ENCODE results near the gene SRMS.

The SRMS gene

GRCh38 chr20:63567386-63568169 lies 20.0 kb upstream of the SRMS start:
- Mint-ChIP-seq H3K9me3 (no peaks in the 10 kb centered on the region), H3K27me3 (no peaks in the 10 kb centered on the region), H3K36me3 (ENCODE audit: insufficient read depth) (peaks cover 14% of the 10 kb centered on the region), H3K4me1 (peaks cover 24% of the 10 kb centered on the region), H3K27ac (ENCODE audit: low read depth) (peak overlapping the region; percentile 69), H3K4me3 (peak overlapping the region; percentile 77)
- DNase-seq (ENCODE audit: low spot score in 2 of 2) (peak; percentile 31 to 46), ATAC-seq (replicated peaks; ENCODE audit: extremely low read depth, poor library complexity, severe bottlenecking) (peak; percentile 61)

- H3K4me1 Mint-ChIP-seq: peaks cover 24% of the 10 kb centered on the region
- peaks cover 16% of the 10 kb centered on the region for H3K36me3 Mint-ChIP-seq (ENCODE audit: insufficient read depth)
- DNase-seq (ENCODE audit: low spot score in 2 of 2): no peak
- H3K4me3 Mint-ChIP-seq: peak overlapping the region; percentile 77
- H3K27me3 Mint-ChIP-seq: no peaks in the 10 kb centered on the region
- no peak for ATAC-seq (replicated peaks; ENCODE audit: extremely low read depth, poor library complexity, severe bottlenecking)
- H3K27ac Mint-ChIP-seq (ENCODE audit: low read depth): peak overlapping the region; percentile 69
- no peaks in the 10 kb centered on the region for H3K9me3 Mint-ChIP-seq
Measured at GRCh38 chr20:63567136-63567385, 19.5 kb upstream of the SRMS start.

GRCh38 chr20:63566395-63567135 lies 19.0 kb upstream of the SRMS start:
- H3K36me3 Mint-ChIP-seq (ENCODE audit: insufficient read depth): peaks cover 16% of the 10 kb centered on the region
- peak overlapping the region; percentile 77 for H3K4me3 Mint-ChIP-seq
- DNase-seq (ENCODE audit: low spot score in 2 of 2) (no peak), ATAC-seq (replicated peaks; ENCODE audit: extremely low read depth, poor library complexity, severe bottlenecking) (no peak)
- H3K27me3 Mint-ChIP-seq: no peaks in the 10 kb centered on the region
- no peak overlapping the region for H3K27ac Mint-ChIP-seq (ENCODE audit: low read depth)
- no peaks in the 10 kb centered on the region for H3K9me3 Mint-ChIP-seq
- H3K4me1 Mint-ChIP-seq: peaks cover 24% of the 10 kb centered on the region

DNA sequence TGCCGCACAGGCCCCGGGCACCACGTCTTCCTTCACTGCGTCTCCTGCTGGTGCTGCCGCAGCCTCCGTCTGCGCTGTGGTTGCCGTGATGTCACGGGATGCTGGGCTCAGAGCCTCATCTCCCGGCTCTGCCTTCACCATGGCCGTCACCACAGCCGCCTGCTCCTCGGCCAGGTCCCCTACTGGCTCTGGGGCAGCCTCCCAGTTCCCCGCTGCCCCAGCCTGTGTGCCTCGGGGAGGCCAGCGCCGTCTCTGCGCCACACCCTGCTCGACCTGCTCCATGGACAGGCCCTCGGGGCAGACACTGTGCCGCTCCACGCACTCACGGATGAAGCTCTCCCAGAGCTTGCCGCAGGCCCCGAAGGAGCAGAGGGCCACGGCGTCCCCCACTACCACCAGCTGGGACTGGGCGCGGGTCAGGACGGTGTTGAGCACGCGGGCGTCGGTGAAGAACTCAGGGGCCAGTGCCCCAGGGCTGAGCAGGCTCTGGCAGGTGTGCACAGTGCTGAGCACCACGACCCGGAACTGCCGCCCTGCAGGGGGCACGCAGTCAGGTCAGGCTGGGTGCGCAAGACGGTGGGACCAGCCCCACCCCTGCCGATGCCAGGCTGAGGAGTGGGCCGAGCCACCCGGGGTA lies 18.3 kb upstream of the SRMS start:
- peak overlapping the region; percentile 16 for H3K4me3 Mint-ChIP-seq
- H3K9me3 Mint-ChIP-seq: no peaks in the 10 kb centered on the region
- H3K27me3 Mint-ChIP-seq: no peaks in the 10 kb centered on the region
- DNase-seq (ENCODE audit: low spot score in 2 of 2) (no peak), ATAC-seq (replicated peaks; ENCODE audit: extremely low read depth, poor library complexity, severe bottlenecking) (no peak)
- peak overlapping the region; percentile 72 for H3K27ac Mint-ChIP-seq (ENCODE audit: low read depth)
- H3K36me3 Mint-ChIP-seq (ENCODE audit: insufficient read depth): peaks cover 16% of the 10 kb centered on the region
- peaks cover 24% of the 10 kb centered on the region for H3K4me1 Mint-ChIP-seq

DNA sequence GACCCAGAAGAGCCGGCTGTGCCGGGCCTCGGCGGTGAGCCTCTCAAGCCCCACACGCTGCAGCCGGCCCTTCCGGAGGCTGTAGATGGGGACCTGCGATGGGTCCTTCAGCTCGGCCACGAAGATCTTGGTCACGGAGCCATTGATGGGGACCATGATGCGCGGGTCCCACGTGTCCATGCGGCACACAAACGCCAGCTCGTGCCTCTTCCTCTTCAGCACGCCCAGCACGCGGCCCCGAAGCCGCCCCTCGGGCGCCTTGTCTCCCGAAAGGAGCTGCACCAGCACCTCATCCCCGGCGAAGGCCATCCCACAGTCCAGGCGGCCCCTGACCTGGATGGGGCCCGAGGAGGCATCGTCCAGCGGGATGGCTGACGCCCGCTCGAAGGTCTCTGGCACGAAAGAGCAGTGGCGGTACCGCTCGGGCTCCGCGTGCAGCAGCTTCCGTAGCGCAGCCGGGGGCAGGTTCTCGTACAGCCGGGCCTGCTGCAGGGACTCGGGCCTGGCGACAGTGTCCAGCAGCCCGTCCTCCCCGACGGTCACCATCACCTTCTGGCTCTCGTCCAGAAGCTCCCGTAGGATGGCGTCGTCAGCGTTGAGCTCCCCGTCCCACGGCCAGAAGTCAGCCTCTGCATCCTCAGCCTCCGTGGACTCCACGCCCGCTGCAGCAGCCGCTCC lies 17.6 kb upstream of the SRMS start:
- no peak for DNase-seq (ENCODE audit: low spot score in 2 of 2)
- H3K27ac Mint-ChIP-seq (ENCODE audit: low read depth): peak overlapping the region; percentile 72
- peaks cover 24% of the 10 kb centered on the region for H3K4me1 Mint-ChIP-seq
- no peaks in the 10 kb centered on the region for H3K9me3 Mint-ChIP-seq
- H3K27me3 Mint-ChIP-seq: no peaks in the 10 kb centered on the region
- no peak for ATAC-seq (replicated peaks; ENCODE audit: extremely low read depth, poor library complexity, severe bottlenecking)
- H3K4me3 Mint-ChIP-seq: no peak overlapping the region
- peaks cover 19% of the 10 kb centered on the region for H3K36me3 Mint-ChIP-seq (ENCODE audit: insufficient read depth)

DNA sequence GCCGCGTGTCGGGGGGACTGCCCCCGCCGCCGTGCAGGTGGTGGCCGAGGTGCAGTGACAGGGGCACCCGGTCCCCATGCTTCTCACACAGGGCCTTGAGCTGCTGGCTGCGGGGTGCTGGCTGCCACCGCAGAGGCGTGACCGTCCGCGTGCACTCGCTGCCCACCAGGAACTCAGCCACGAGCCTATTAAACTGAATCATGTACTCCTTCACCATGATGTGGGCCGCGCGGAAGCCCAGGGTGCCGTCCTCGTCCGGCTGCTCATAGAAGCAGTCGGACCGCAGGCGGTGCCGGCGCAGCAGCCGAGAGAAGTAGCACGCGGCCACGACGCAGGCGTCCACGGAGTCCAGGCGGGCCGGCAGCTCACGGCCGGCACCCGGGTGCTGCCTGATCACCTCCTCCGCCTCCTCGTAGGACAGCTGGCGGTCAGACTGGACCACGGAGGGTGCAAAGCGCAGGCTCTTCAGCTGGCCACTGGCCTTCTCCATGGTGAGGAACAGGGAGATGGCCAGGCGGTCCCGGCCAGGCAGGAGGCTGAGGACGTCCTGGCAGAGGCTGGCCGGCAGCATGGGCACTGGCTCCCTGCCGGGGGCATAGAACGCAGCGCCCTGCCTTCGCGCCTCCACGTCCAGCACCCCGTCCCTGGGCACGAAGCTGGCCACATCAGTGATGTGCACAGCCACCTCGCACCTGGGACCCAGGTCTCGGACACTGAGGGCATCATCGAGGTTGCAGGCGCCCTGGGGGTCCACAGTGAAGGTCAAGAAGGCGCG lies 16.7 kb upstream of the SRMS start:
- H3K36me3 Mint-ChIP-seq (ENCODE audit: insufficient read depth): peaks cover 19% of the 10 kb centered on the region
- H3K4me3 Mint-ChIP-seq: no peak overlapping the region

DNA sequence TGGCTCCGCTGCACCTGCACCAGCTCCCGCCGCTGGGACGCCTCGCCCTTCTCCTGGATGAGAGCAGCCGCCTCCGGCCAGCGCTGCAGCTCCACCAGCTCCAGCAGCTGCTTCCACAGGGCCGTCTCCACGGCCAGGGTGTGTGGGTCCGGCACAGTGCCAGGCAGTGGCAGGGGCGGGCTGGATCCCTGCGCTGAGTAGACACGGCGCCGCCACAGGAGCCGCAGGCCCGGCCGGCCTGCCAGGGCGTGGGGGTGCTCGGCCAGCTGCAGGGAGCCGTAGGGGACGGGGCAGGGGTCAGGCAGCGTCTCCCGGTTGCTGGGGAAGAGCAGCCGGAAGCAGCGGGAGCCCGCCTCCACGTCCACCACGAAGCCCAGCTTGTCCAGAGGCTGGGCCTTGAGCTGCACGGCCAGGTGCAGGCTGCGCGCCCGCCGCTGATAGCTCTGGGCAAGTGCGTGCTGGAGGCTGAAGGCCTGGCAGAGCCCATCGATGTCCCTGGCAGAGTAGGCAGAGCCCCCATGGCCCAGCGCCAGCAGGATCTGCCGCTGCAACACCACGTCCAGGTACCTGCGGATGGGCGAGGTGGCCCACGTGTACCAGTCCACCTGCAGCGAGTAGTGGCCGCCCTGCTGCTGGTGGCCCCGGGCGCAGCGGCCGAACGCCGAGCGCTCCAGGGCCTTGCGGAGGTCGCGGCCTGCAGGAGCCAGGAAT lies 15.8 kb upstream of the SRMS start:
- no peaks in the 10 kb centered on the region for H3K27me3 Mint-ChIP-seq
- ATAC-seq (replicated peaks; ENCODE audit: extremely low read depth, poor library complexity, severe bottlenecking) (no peak), DNase-seq (ENCODE audit: low spot score in 2 of 2) (no peak)
- H3K27ac Mint-ChIP-seq (ENCODE audit: low read depth): no peak overlapping the region
- peaks cover 15% of the 10 kb centered on the region for H3K4me1 Mint-ChIP-seq
- H3K4me3 Mint-ChIP-seq: no peak overlapping the region
- H3K36me3 Mint-ChIP-seq (ENCODE audit: insufficient read depth): peaks cover 20% of the 10 kb centered on the region
- no peaks in the 10 kb centered on the region for H3K9me3 Mint-ChIP-seq

More for the DNA sequence above, 16.7 kb upstream of the SRMS start:
- H3K4me1 Mint-ChIP-seq: peaks cover 21% of the 10 kb centered on the region
- no peak overlapping the region for H3K27ac Mint-ChIP-seq (ENCODE audit: low read depth)
- ATAC-seq (replicated peaks; ENCODE audit: extremely low read depth, poor library complexity, severe bottlenecking) (no peak), DNase-seq (ENCODE audit: low spot score in 2 of 2) (no peak)
- H3K27me3 Mint-ChIP-seq: no peaks in the 10 kb centered on the region
- H3K9me3 Mint-ChIP-seq: no peaks in the 10 kb centered on the region

DNA sequence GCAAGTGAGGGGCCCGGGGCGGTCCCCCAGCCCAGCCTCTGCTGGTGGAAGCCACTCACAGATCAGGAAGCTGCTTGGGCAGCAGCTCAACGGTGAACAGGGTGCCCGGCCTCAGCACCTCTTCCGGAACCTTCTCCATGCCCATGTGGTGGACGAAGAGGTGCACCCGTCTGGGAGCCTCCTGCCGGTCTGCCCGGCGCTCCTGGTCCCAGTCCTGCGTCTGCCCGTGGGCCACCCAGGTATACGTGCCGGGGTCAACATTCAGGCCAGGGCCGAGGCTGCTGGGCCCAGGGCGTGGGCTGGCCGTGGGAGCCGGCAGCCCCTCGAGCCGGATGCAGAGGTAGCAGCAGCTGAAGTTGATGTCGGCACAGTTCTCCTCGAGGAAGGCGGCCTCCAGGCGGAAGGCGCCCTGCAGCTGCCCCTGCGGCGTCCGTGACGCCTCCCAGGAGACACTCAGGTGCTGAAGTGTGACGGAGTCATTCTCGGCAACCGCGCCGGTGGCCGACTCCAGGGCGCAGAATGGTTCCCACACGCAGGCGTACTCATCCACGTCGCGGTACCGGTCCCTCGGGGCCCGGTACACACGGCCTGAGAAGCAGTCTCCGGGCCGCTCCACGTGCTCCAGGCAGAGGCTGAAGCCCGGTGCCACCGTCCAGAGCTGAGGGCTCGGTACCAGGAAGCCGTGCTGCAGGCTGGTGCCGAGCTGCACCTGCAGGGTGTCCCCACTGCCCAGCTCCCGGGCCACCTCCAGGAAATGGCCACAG lies 15.1 kb upstream of the SRMS start:
- no peak for ATAC-seq (replicated peaks; ENCODE audit: extremely low read depth, poor library complexity, severe bottlenecking)
- H3K9me3 Mint-ChIP-seq: no peaks in the 10 kb centered on the region

GRCh38 chr20:63561624-63562396 lies 14.3 kb upstream of the SRMS start:
- H3K4me3 Mint-ChIP-seq: no peak overlapping the region
- ATAC-seq (replicated peaks; ENCODE audit: extremely low read depth, poor library complexity, severe bottlenecking) (no peak), DNase-seq (ENCODE audit: low spot score in 2 of 2) (no peak)
- no peaks in the 10 kb centered on the region for H3K9me3 Mint-ChIP-seq
- no peak overlapping the region for H3K27ac Mint-ChIP-seq (ENCODE audit: low read depth)
- no peaks in the 10 kb centered on the region for H3K27me3 Mint-ChIP-seq
- H3K4me1 Mint-ChIP-seq: peaks cover 6% of the 10 kb centered on the region
- peaks cover 14% of the 10 kb centered on the region for H3K36me3 Mint-ChIP-seq (ENCODE audit: insufficient read depth)

More for the DNA sequence above, 15.1 kb upstream of the SRMS start:
- Mint-ChIP-seq H3K27ac (ENCODE audit: low read depth) (no peak overlapping the region), H3K27me3 (no peaks in the 10 kb centered on the region), H3K4me3 (no peak overlapping the region), H3K36me3 (ENCODE audit: insufficient read depth) (peaks cover 16% of the 10 kb centered on the region), H3K4me1 (peaks cover 8% of the 10 kb centered on the region)
- no peak for DNase-seq (ENCODE audit: low spot score in 2 of 2)

- H3K4me1 Mint-ChIP-seq: peaks cover 6% of the 10 kb centered on the region
- no peak overlapping the region for H3K27ac Mint-ChIP-seq (ENCODE audit: low read depth)
- peaks cover 16% of the 10 kb centered on the region for H3K36me3 Mint-ChIP-seq (ENCODE audit: insufficient read depth)
- H3K9me3 Mint-ChIP-seq: no peaks in the 10 kb centered on the region
- DNase-seq (ENCODE audit: low spot score in 2 of 2) (no peak), ATAC-seq (replicated peaks; ENCODE audit: extremely low read depth, poor library complexity, severe bottlenecking) (no peak)
- H3K4me3 Mint-ChIP-seq: no peak overlapping the region
- no peaks in the 10 kb centered on the region for H3K27me3 Mint-ChIP-seq
Measured at GRCh38 chr20:63560856-63561609, 13.5 kb upstream of the SRMS start.

Data from central memory CD8-positive, alpha-beta T cell (primary cell).